ENCODE results near the gene TTC9C. TPM values are rescaled to one million over a fixed set of nuclear protein-coding genes. Genes with fewer than 3 reads are reported as not detected.
"Not testable (repeated sequence)": the region's sequence is repeated elsewhere in the genome, so short reads cannot be mapped to it uniquely, and the experiment has no call there.

The TTC9C gene
- total RNA-seq, 1 donor from 2014 or later: 31.3 TPM

GRCh38 chr11:62755086-62755615 is 26.9 kb downstream of the TTC9C start:
- no peak for DNase-seq
- Histone ChIP-seq H3K27ac (no peak overlapping the region), H3K9me3 (no peaks in the 10 kb centered on the region), H3K4me3 (no peak overlapping the region), H3K27me3 (no peaks in the 10 kb centered on the region), H3K4me1 (peaks cover 20% of the 10 kb centered on the region), H3K36me3 (peaks cover 11% of the 10 kb centered on the region)
- TF ChIP-seq, protein P1, sequence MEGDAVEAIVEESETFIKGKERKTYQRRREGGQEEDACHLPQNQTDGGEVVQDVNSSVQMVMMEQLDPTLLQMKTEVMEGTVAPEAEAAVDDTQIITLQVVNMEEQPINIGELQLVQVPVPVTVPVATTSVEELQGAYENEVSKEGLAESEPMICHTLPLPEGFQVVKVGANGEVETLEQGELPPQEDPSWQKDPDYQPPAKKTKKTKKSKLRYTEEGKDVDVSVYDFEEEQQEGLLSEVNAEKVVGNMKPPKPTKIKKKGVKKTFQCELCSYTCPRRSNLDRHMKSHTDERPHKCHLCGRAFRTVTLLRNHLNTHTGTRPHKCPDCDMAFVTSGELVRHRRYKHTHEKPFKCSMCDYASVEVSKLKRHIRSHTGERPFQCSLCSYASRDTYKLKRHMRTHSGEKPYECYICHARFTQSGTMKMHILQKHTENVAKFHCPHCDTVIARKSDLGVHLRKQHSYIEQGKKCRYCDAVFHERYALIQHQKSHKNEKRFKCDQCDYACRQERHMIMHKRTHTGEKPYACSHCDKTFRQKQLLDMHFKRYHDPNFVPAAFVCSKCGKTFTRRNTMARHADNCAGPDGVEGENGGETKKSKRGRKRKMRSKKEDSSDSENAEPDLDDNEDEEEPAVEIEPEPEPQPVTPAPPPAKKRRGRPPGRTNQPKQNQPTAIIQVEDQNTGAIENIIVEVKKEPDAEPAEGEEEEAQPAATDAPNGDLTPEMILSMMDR (IDR thresholded peaks at IDR 0.05): no peak
- intact Hi-C loops (cut with DNase I): no loop called here
- ATAC-seq: no peak

GRCh38 chr11:62757846-62758788 is 29.8 kb downstream of the TTC9C start:
- Histone ChIP-seq H3K36me3 (no peaks in the 10 kb centered on the region), H3K9me3 (no peaks in the 10 kb centered on the region), H3K27ac (no peak overlapping the region), H3K27me3 (no peaks in the 10 kb centered on the region), H3K4me3 (no peak overlapping the region), H3K4me1 (peaks cover 19% of the 10 kb centered on the region)
- no peak for DNase-seq
- ATAC-seq: no peak
- intact Hi-C loops (cut with DNase I): no loop called here
- TF ChIP-seq, protein P1 (IDR thresholded peaks at IDR 0.05): no peak

- H3K4me3 ChIP-seq: peak overlapping the region; percentile 91
These were observed 32.6 kb downstream of the TTC9C start for GRCh38 chr11:62760867-62761227.

DNA sequence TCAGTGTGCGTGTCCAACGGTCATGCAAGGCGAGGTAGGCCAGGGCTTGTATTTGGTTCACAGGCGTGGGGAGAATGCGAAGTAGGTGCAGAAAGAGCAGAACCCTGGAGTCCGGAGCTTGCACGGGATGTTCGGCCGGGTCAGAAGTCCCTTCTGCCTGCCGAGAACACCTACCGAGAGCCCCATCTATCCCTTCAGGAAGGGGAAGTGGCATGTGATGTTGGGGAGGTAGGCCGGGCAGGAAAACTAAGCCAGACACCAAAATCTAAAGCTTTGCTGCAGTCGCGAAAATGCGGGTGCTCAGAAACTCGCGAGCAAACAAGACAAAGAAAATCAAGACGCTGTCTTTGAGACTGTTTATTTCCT is 42.5 kb downstream of the TTC9C start:
- Histone ChIP-seq H3K4me1 (peaks cover 22% of the 10 kb centered on the region), H3K9me3 (no peaks in the 10 kb centered on the region), H3K36me3 (peaks cover 23% of the 10 kb centered on the region), H3K27ac (peak overlapping the region; percentile 92), H3K4me3 (peak overlapping the region; percentile 80), H3K27me3 (no peaks in the 10 kb centered on the region)
- no peak for DNase-seq
- TF ChIP-seq, protein P1 (IDR thresholded peaks at IDR 0.05): no peak
- intact Hi-C loops (cut with DNase I): no loop called here
- ATAC-seq: no peak

More at GRCh38 chr11:62760867-62761227, 32.6 kb downstream of the TTC9C start:
- intact Hi-C loops (cut with DNase I); DNase-seq; H3K27me3 ChIP-seq; H3K9me3 ChIP-seq; ATAC-seq: not testable (repeated sequence)
- Histone ChIP-seq H3K36me3 (peaks cover 17% of the 10 kb centered on the region), H3K4me1 (peaks cover 12% of the 10 kb centered on the region), H3K27ac (peak overlapping the region; percentile 90)

- intact Hi-C loops (cut with DNase I): no loop called here
- peak; percentile 97 for ATAC-seq
- TF ChIP-seq, protein P1 (IDR thresholded peaks at IDR 0.05): no peak
- peak; percentile 99 for DNase-seq
- Histone ChIP-seq H3K4me1 (peaks cover 22% of the 10 kb centered on the region), H3K4me3 (peak within 1 kb of the TSS; percentile 80), H3K27me3 (no peaks in the 10 kb centered on the region), H3K27ac (peak within 1 kb of the TSS; percentile 92), H3K36me3 (peaks cover 23% of the 10 kb centered on the region), H3K9me3 (no peaks in the 10 kb centered on the region)
These were observed 43.1 kb downstream of the TTC9C start, which contains the start of gene TAF6L for GRCh38 chr11:62771144-62772021. TSS of gene TAF6L (plus strand) at chr11:62771396. CDS start at chr11:62775784, 4,388 bp downstream.
